ENCODE results near the gene KCNQ1. TPM values are rescaled to one million over a fixed set of nuclear protein-coding genes. Genes with fewer than 3 reads are reported as not detected.

The KCNQ1 gene
- total RNA-seq, 1 experiment from 2014 or later: 2.3 TPM

GRCh38 chr11:2581151-2581930 lies 136.5 kb downstream of the KCNQ1 start:
- no peaks in the 10 kb centered on the region for H3K79me2 ChIP-seq (ENCODE audit: insufficient read depth, low read length)
- H3K27me3 Mint-ChIP-seq (ENCODE audit: low read depth): peaks cover 55% of the 10 kb centered on the region
- H2BK5ac ChIP-seq (ENCODE audit: insufficient read length, low read length): no peak overlapping the region
- H3K27ac Mint-ChIP-seq: no peak overlapping the region; a peak in 1 of 7 replicates
- no peaks in the 10 kb centered on the region for H3K23me2 ChIP-seq (ENCODE audit: insufficient read length, low read depth, low read length, poor library complexity, severe bottlenecking)
- peak; percentile 25 for DNase-seq
- no peak overlapping the region for H2AFZ ChIP-seq (ENCODE audit: low read length)
- no peaks in the 10 kb centered on the region for H3K9me3 ChIP-seq (ENCODE audit: control insufficient read depth, low read depth, low read length)
- no CpG with 5 or more reads among the region's 22 CpGs for WGBS (ENCODE audit: extremely low coverage, insufficient read length, low lambda C conversion rate)
- no peak overlapping the region for H3K27ac ChIP-seq (ENCODE audit: insufficient read length, low read depth, low read length)
- H2BK12ac ChIP-seq (ENCODE audit: insufficient read length, low read depth, low read length): no peak overlapping the region
- H4K5ac ChIP-seq (ENCODE audit: insufficient read length, low read depth, low read length): no peak overlapping the region
- H3T11ph ChIP-seq (ENCODE audit: low read length): no peak overlapping the region
- no peak overlapping the region for H3K4me2 ChIP-seq (ENCODE audit: insufficient read depth, insufficient read length, low read length)
- H2BK15ac ChIP-seq (ENCODE audit: low read depth, low read length): no peak overlapping the region
- no peak overlapping the region for H3K9ac ChIP-seq (ENCODE audit: extremely low read depth, insufficient read length, low read length)
- H3K27me3 ChIP-seq (ENCODE audit: insufficient read depth, low read length): peaks cover 6% of the 10 kb centered on the region; the same call in 1 of the 2 replicates
- no peak overlapping the region for H3K56ac ChIP-seq (ENCODE audit: insufficient read length, low read depth, low read length)
- no peak overlapping the region for H3K18ac ChIP-seq (ENCODE audit: insufficient read length, low read depth, low read length)
- no peak overlapping the region for H4K8ac ChIP-seq (replicated peaks; ENCODE audit: insufficient read length, low read depth, low read length)
- H3K4ac ChIP-seq (ENCODE audit: low read depth, low read length): no peak overlapping the region
- no peaks in the 10 kb centered on the region for H3K79me1 ChIP-seq (ENCODE audit: insufficient read depth, low read depth, low read length, poor library complexity, severe bottlenecking)
- no peak overlapping the region for H2BK120ac ChIP-seq (ENCODE audit: low read depth, low read length, poor library complexity, severe bottlenecking)
- no peak overlapping the region for H2AK5ac ChIP-seq (ENCODE audit: insufficient read length, low read length)
- no peak overlapping the region; the same call in 1 of the 2 replicates for H3K14ac ChIP-seq (ENCODE audit: insufficient read depth, low read length)
- H3K36me3 Mint-ChIP-seq (ENCODE audit: insufficient read depth in 1 of 3, low read depth in 3 of 3): no peaks in the 10 kb centered on the region
- no peak overlapping the region for H4K91ac ChIP-seq (ENCODE audit: insufficient read length, low read depth, low read length)
- H3K4me1 Mint-ChIP-seq: peaks cover 2 to 5% of the 10 kb centered on the region in 2 experiments; a peak in 2 of 4 replicates
- H3K4me3 Mint-ChIP-seq: no peak overlapping the region
- H2BK20ac ChIP-seq (ENCODE audit: low read depth, low read length, poor library complexity, severe bottlenecking): no peak overlapping the region
- no peaks in the 10 kb centered on the region for H3K4me1 ChIP-seq (ENCODE audit: insufficient read depth, low read length)
- no peak for TF ChIP-seq CTCF (conservative IDR thresholded peaks at IDR 0.05)
- H4K20me1 ChIP-seq (ENCODE audit: control insufficient read depth, insufficient read depth, insufficient read length): no peaks in the 10 kb centered on the region
- H3K9me3 Mint-ChIP-seq: no peaks in the 10 kb centered on the region
- no peak overlapping the region for H3K23ac ChIP-seq (ENCODE audit: insufficient read length, low read depth, low read length)

Measured in H9 (cell line).